ENCODE measurements around the gene FKBP1A.
A peak's percentile ranks its signal among the peaks of the same experiment; 100 is the strongest.

Gene FKBP1A

DNA sequence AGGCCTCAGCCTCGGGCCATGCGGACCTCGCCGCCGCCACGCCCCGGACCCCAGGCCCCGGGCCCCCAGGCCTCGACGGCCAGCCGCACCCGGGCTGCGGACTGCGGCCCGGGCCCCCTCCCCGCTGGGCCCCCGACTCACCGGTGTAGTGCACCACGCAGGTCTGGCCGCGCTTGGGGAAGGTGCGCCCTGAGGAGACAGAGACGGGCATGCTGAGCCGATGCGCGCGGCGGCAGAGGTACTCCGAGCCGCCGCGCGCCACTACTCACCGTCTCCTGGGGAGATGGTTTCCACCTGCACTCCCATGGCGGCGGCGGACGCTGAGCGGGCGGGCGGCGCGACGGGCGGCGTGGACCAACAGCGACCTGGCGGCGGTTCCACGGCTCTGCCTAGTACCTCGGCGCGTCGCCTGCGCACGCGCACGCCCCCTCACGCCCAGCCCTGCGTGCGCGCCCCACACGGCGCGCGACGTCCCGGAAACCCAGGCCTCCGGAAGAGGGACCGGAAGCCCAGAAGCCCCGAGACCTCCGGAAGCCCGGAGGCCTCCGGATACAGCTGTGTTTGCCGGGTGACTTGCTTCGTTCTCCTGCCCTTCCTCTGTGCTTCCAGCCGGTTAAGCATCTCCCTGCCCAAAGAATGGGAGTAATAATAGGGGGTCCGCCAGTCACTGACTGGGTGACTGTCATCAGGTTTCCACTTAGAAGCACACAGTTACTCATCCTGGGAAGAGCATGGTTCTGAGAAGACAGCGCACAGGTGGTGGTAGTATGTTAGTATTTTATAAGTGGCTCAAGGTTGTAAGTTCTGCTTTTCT lies at the start of gene FKBP1A:
Gene FKBP1A (minus strand): TSS at position 362 of the 814 bp plus-strand sequence. CDS start 56 bp downstream, at position 306.
- peak; percentile 93 for DNase-seq (ENCODE audit: low spot score)

DNA sequence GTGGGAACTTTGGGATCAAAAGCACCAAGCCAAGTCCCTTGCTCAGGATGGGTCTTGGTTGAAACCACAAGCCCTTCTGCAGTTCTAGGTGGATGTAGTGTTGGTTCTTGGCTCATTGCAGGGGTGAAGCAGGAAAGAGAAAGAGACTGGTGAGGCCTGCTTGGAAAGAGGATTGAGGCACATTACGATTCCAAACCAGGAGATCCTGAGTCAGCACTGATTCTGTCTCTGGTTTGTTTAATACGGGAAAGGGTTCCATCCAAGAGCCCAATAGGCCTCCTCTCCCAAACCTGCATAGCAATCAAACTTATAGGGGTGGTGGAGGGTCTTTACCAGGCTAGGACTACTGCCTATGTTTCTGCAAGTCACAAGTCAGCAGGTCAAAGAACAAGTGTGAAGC lies 49.5 kb upstream of the FKBP1A start:
- DNase-seq (ENCODE audit: low spot score), result no peak

GRCh38 chr20:1441133-1441532 lies 48.3 kb upstream of the FKBP1A start:
- DNase-seq (ENCODE audit: low spot score), result no peak

GRCh38 chr20:1440024-1440423 lies 47.2 kb upstream of the FKBP1A start:
- DNase-seq (ENCODE audit: low spot score), result no peak

- DNase-seq (ENCODE audit: low spot score), result no peak
These were observed 45.5 kb upstream of the FKBP1A start for GRCh38 chr20:1438361-1438760.

DNA sequence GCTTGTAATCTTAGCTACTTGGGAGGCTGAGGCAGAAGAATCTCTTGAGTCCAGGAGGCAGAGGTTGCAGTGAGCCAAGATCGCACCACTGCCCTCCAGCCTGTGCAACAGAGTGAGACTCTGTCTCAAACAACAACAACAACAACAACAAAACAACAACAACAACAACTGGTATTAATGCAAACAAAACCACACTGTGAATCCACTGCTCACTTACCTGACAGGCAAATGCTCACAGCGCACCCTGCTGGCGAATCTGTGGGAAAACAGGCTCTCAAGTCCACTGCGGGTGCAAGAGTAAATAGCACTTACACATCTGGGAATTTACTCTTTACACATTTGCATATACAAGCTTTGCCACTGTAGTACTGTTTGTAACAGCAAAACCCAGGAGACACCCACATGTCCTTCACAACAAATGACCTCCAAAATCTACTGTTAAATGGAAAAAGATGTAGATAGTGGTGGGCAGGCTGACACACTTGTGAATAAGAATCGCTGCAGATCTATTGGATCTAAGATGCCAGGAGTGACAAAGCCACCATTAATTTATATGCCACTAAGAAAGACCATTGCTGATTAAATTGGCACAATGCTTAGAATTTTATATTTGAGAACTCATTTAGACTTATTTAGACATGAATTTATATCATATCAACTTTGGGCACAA lies 44.5 kb upstream of the FKBP1A start:
- peak; percentile 82 for DNase-seq (ENCODE audit: low spot score)

GRCh38 chr20:1436263-1436662 lies 43.4 kb upstream of the FKBP1A start:
- DNase-seq (ENCODE audit: low spot score), result no peak

- DNase-seq (ENCODE audit: low spot score), result no peak
These were observed 42.5 kb upstream of the FKBP1A start for GRCh38 chr20:1435337-1435699.

GRCh38 chr20:1434571-1435336 lies 41.9 kb upstream of the FKBP1A start:
- DNase-seq (ENCODE audit: low spot score), result peak; percentile 79

GRCh38 chr20:1431158-1431557 lies 38.3 kb upstream of the FKBP1A start:
- no peak for DNase-seq (ENCODE audit: low spot score)

DNA sequence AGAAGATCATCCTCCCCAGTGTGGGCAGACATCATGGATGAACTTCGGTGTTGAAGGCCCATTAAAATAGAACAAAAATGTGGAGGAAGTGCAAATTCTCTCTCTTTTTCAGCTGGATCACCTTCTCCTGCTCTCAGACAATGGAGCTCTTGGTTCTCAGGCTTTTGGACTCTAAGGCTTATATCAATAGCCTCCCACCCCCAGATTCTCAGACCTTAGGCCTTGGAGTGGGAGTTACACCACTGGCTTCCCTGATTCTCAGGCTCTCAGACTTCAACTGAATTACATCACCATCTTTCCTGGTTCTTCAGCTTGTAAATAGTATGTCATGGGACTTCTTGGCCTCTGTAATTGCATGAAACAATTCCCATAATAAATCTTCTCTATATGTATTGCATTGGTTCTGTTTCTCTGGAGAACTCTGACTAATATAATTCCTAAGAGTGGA lies 37.2 kb upstream of the FKBP1A start:
- no peak for DNase-seq (ENCODE audit: low spot score)

- DNase-seq (ENCODE audit: low spot score), result no peak
These were observed 36.4 kb upstream of the FKBP1A start for GRCh38 chr20:1429143-1429728.

GRCh38 chr20:1427457-1428054 lies 34.7 kb upstream of the FKBP1A start:
- DNase-seq (ENCODE audit: low spot score), result no peak

GRCh38 chr20:1426231-1426849 lies 33.5 kb upstream of the FKBP1A start:
- no peak for DNase-seq (ENCODE audit: low spot score)

DNA sequence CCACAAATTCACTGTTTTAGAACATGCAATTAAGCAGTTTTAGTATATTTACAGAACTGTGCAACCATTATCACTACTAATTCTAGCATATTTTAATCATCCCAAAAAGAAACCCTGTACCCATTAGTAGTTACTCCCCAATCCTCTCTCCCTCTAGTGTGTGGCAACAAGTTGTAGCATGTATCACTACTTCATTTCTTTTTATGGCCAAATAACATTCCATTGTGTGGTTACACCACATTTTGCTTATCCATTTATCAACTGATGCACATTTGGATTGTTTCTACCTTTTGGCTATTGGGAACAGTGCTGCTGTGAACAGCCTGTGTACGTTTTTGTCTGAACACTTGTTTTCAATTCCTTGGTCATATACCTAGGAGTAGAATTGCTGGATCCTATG lies 31.5 kb upstream of the FKBP1A start:
- DNase-seq (ENCODE audit: low spot score), result no peak

DNA sequence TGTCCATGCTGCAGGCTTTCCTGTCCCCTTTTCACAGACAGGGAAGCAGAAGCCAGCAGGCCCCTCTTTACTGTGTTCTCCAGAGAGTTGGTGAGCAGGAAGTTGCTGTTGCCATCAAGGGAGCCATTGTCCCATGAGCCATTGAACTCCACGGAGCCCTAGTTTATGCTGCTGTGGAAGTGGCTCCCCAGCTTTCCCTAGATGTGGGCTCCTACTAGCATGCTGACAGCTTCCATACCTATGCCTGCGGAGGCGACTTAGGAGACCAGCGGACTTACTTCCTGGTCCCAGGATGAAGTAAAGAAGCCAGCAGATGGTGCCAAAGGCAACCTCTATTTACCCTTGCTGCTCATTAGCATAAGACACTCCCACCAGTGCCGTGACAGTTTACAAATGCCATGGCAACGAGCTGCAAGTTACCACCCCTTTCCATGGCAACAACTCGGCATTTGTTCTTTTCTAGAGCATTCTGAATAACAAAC lies 30.8 kb upstream of the FKBP1A start:
- DNase-seq (ENCODE audit: low spot score), result peak; percentile 7

DNA sequence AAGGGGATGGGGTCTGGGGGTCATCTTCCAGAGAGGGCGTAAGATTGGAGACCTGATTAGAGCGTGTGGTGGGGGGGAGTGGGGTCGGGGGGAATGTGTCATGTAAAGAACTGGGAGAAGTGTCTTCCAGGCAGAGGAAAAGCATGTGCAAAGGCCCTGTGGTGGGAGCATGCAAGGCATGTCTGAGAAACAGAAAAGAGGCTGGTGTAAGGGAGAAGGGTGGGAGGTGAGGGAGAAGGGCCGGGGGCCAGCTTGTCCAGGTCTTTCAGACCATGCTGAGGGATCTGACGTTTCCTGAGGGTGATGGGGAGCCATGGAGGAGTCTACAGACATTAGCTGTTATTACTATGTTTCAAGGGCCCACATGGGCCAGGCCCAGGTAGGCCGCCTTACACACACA lies 30.4 kb upstream of the FKBP1A start:
- no peak for DNase-seq (ENCODE audit: low spot score)

DNA sequence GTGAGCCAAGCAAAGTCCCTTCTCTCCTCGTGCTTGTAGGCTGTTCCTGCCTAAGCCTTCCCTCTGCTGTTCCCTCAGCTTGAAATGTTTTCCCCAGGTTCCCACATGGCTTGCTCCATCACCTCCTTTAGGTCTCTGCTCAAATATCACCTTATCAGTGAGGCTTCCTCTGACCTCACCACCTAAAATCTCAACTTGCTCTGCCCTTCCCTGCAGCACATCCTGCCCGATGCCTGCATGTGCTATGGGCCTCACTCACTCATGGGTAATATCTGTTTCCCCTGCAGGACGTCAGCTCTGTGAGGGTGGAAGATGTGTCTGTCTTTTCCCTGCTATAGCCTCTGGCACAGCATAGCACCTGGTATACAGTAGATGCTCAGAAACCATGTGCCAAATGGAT lies 29.9 kb upstream of the FKBP1A start:
- no peak for DNase-seq (ENCODE audit: low spot score)

- DNase-seq (ENCODE audit: low spot score), result no peak
These were observed 27.2 kb upstream of the FKBP1A start for GRCh38 chr20:1420066-1420465.

DNA sequence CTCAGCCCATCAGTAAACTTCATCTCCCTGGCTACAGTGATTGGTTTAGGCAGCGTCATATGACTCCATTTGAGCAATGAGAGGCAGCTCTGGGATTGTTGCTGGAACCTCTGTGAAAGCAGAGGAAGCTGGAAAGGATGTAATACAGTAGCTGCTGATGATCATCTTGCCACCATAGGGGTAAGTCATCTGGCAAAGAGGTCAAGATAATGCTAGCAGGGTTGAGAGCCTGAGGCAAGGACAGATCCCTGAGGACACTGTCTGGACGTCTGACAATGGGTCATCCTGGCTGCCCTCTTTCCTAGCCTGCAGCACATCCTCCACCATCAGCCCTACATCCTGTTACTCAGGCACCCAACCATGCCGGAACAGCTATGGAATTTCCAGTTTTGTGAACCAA lies 25.5 kb upstream of the FKBP1A start:
- DNase-seq (ENCODE audit: low spot score), result no peak

- no peak for DNase-seq (ENCODE audit: low spot score)
These were observed 24.9 kb upstream of the FKBP1A start for GRCh38 chr20:1417790-1418189.

All from CD4-positive, alpha-beta T cell treated with Interleukin-2 at 100 ng/mL for 4 hours (primary cell).